ENCODE results near the gene PECR. TPM values are rescaled to one million over a fixed set of nuclear protein-coding genes. Genes with fewer than 3 reads are reported as not detected.

Gene PECR
- total and polyA plus RNA-seq, 2 of the 13 experiments (the other 11 are each of a cell fraction or from before 2014, with no cell fraction given), result 151 to 153 TPM

- TF ChIP-seq KDM5A (IDR thresholded peaks at IDR 0.05; ENCODE audit: borderline replicate concordance, low read length), result peak; percentile 43; the same call in 1 of the 2 replicates
- peak; percentile 80; the same call in 1 of the 2 replicates for TF ChIP-seq ZFP1 (CRISPR knock-in tag; IDR thresholded peaks at IDR 0.05)
- no peak for TF ChIP-seq KAT2B (IDR thresholded peaks at IDR 0.05; ENCODE audit: borderline replicate concordance, low read depth, low read length)
- no peak for TF ChIP-seq TP53 (CRISPR knock-in tag; conservative IDR thresholded peaks at IDR 0.05)
- TF ChIP-seq, protein P1, sequence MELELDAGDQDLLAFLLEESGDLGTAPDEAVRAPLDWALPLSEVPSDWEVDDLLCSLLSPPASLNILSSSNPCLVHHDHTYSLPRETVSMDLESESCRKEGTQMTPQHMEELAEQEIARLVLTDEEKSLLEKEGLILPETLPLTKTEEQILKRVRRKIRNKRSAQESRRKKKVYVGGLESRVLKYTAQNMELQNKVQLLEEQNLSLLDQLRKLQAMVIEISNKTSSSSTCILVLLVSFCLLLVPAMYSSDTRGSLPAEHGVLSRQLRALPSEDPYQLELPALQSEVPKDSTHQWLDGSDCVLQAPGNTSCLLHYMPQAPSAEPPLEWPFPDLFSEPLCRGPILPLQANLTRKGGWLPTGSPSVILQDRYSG (CRISPR knock-in tag; IDR thresholded peaks at IDR 0.05), result no peak
- TF ChIP-seq ZNF547 (CRISPR knock-in tag; IDR thresholded peaks at IDR 0.05), result peak; percentile 95
- no peak for TF ChIP-seq ZNF7 (CRISPR knock-in tag; IDR thresholded peaks at IDR 0.05)
- peak; percentile 63; the same call in 1 of the 2 replicates for TF ChIP-seq ZFP41 (CRISPR knock-in tag; IDR thresholded peaks at IDR 0.05; ENCODE audit: borderline replicate concordance)
- TF ChIP-seq JUND (CRISPR knock-in tag; IDR thresholded peaks at IDR 0.05), result no peak; the same call in 1 of the 2 replicates
- no peak for TF ChIP-seq ZNF335 (CRISPR knock-in tag; IDR thresholded peaks at IDR 0.05)
- peak; percentile 99 for TF ChIP-seq ZNF607 (CRISPR knock-in tag; IDR thresholded peaks at IDR 0.05; ENCODE audit: borderline replicate concordance)
- TF ChIP-seq ZNF619 (CRISPR knock-in tag; IDR thresholded peaks at IDR 0.05), result peak; percentile 97
- no peak for TF ChIP-seq NBN (conservative IDR thresholded peaks at IDR 0.05)
- TF ChIP-seq MTA1 (CRISPR knock-in tag; IDR thresholded peaks at IDR 0.05; ENCODE audit: borderline replicate concordance), result peak; percentile 97
- TF ChIP-seq, protein P2, sequence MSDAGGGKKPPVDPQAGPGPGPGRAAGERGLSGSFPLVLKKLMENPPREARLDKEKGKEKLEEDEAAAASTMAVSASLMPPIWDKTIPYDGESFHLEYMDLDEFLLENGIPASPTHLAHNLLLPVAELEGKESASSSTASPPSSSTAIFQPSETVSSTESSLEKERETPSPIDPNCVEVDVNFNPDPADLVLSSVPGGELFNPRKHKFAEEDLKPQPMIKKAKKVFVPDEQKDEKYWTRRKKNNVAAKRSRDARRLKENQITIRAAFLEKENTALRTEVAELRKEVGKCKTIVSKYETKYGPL (CRISPR knock-in tag; IDR thresholded peaks at IDR 0.05), result peak; percentile 65
- TF ChIP-seq CSRNP2 (CRISPR knock-in tag; conservative IDR thresholded peaks at IDR 0.05; ENCODE audit: low read depth), result peak; percentile 75; the same call in 1 of the 2 replicates
- TF ChIP-seq ZNF282 (IDR thresholded peaks at IDR 0.05; ENCODE audit: partially characterized antibody), result no peak
- TF ChIP-seq ZSCAN29 (CRISPR knock-in tag; conservative IDR thresholded peaks at IDR 0.05), result 0 out of 2 replicates have a peak, but pooled peaks have one; percentile 18
- TF ChIP-seq ZNF224 (CRISPR knock-in tag; IDR thresholded peaks at IDR 0.05), result no peak
- TF ChIP-seq SRSF4 (IDR thresholded peaks at IDR 0.05; ENCODE audit: low read depth, low read length, poor library complexity, severe bottlenecking), result no peak
- TF ChIP-seq, protein P3, sequence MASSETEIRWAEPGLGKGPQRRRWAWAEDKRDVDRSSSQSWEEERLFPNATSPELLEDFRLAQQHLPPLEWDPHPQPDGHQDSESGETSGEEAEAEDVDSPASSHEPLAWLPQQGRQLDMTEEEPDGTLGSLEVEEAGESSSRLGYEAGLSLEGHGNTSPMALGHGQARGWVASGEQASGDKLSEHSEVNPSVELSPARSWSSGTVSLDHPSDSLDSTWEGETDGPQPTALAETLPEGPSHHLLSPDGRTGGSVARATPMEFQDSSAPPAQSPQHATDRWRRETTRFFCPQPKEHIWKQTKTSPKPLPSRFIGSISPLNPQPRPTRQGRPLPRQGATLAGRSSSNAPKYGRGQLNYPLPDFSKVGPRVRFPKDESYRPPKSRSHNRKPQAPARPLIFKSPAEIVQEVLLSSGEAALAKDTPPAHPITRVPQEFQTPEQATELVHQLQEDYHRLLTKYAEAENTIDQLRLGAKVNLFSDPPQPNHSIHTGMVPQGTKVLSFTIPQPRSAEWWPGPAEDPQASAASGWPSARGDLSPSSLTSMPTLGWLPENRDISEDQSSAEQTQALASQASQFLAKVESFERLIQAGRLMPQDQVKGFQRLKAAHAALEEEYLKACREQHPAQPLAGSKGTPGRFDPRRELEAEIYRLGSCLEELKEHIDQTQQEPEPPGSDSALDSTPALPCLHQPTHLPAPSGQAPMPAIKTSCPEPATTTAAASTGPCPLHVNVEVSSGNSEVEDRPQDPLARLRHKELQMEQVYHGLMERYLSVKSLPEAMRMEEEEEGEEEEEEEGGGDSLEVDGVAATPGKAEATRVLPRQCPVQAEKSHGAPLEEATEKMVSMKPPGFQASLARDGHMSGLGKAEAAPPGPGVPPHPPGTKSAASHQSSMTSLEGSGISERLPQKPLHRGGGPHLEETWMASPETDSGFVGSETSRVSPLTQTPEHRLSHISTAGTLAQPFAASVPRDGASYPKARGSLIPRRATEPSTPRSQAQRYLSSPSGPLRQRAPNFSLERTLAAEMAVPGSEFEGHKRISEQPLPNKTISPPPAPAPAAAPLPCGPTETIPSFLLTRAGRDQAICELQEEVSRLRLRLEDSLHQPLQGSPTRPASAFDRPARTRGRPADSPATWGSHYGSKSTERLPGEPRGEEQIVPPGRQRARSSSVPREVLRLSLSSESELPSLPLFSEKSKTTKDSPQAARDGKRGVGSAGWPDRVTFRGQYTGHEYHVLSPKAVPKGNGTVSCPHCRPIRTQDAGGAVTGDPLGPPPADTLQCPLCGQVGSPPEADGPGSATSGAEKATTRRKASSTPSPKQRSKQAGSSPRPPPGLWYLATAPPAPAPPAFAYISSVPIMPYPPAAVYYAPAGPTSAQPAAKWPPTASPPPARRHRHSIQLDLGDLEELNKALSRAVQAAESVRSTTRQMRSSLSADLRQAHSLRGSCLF (CRISPR knock-in tag; IDR thresholded peaks at IDR 0.05; ENCODE audit: borderline replicate concordance), result 0 out of 2 replicates have a peak, but pooled peaks have one; percentile 2
- TF ChIP-seq ZNF20 (CRISPR knock-in tag; IDR thresholded peaks at IDR 0.05), result peak; percentile 92; the same call in 1 of the 2 replicates
Measured at GRCh38 chr2:216081487-216082116, at the start of gene PECR, which contains the start of gene TMEM169 (continued).
